NCI-H446 treated with DMSO at 0.1 percent for 48 hours (cell line): ENCODE data around the gene BLVRB.
"Not testable (repeated sequence)": the region's sequence is repeated elsewhere in the genome, so short reads cannot be mapped to it uniquely, and the experiment has no call there.

ENCODE experiments used
- DNase-seq: peaks from one replicate; lab custom pipeline; 2025; lab: John Stamatoyannopoulos, UW

The BLVRB gene

DNA sequence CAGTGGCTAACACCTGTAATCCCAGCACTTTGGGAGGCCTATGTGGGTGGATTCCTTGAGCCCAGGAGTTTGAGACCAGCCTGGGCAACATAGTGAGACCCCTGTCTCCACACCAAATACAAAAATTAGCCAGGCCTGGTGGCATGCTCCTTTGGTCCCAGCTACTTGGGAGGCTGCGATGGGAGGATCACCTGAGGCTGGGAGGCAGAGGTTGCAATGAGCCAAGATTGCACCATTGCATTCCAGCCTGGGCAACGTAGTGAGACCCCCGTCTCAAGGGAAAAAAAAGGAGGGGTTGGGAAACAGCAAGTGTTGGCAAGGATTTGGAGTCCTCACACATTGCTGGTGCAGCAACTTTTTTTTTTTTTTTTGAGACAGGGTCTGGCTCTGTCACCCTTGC lies 20.5 kb upstream of the BLVRB start:
- DNase-seq, result no peak

DNA sequence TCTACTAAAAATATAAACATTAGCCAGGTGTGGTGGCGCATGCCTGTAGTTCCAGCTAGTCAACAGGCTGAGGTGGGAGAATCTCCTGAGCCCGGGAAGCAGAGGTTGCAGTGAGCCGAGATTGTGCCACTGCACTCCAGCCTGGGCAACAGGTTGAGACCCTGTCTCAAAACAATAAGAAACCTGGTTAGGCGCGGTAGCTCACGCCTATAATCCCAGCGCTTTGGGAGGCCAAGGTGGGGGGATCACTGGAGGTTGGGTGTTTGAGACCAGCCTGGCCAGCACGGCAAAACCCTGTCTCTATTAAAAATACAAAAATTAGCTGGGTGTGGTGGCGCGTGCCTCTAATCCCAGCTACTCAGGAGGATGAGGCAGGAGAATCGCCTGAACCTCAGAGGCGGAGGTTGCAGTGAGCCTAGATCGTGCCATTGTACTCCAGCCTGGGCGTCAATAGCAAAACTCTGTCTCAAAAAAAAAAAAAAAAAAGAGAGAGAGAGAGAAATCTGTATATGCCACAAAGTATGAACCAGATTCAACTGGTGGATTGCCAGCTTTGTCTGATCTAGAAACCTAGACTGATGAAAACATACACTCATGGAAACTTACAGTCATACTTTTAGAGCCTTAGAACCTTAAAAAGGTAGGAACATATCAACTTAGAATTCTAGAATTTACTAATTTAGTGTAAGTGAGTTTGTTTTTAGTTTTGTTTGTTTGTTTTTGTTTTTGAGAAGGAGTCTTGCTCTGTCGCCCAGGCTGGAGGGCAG lies 10.5 kb upstream of the BLVRB start:
- not testable (repeated sequence) for DNase-seq

DNA sequence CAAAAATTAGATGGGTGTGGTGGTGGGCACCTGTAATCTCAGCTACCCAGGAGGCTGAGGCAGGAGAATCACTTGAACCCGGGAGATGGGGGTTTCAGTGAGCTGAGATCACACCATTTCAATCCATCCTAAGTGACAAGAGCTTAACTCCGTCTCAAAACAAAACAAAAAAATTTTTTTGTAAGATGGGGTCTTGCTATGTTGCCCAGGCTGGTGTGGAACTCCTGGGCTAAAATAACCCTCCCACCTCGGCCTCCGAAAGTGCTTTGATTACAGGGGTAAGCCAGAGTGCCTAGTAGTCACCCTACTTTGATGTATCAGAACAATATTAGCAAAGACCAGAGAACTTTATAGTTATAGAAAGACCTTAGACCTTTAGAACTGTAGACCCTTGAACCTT lies 9.2 kb upstream of the BLVRB start:
- DNase-seq, result no peak

DNA sequence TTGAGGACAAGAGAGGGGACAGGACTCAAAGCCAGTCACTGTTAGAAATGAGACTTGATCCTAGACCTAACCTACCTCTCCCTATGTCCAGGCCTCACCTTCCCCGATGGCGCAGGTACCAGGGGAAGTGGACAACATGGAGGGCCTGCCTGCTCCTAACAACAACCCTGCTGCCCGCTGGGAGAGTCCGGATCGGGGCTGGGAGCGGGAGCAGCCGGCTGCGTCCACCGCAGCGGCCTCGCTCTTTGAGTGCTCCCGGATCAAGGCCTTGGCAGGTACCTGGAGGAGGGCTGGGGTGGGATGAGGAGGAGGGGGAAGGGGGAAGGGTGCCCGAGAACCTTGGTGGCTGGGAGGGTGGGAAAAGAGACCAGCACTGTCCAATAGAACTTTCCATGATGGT lies 7.0 kb upstream of the BLVRB start:
- DNase-seq, result no peak

DNA sequence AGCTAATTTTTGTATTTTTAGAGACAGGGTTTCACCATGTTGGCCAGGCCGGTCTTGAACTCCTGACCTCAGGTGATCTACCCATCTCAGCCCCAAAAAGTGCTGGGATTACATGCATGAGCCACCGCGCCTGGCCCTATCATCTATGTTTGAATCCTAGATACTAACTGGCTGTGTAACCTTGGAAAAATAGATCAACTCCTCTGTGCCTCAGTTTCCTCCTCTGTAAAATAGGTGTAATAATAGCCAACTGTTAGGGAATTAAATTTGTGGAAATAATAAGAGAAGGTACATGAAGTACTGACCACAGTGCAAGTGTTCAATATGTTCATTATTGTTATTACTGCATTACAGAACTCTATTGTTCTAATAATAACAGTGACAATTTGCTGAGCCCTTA lies 5.6 kb upstream of the BLVRB start:
- no peak for DNase-seq

DNA sequence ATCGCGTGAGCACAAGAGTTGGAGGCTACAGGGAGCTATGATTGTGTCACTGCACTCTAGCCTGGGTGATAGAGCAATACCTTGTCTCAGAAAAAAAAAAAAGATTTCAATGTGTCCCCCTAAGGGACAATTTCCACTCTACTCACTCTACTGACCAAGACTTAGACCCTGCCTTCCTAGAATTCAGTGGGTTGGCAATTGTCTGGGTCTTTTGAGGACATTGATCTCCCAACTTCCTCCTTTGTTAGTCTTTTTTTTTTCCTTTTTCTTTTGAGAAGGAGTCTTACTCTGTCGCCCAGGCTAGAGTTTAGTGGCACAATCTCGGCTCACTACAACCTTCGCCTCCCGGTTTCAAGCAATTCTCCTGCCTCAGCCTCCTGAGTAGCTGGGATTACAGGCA lies 3.5 kb upstream of the BLVRB start:
- DNase-seq, result no peak

DNA sequence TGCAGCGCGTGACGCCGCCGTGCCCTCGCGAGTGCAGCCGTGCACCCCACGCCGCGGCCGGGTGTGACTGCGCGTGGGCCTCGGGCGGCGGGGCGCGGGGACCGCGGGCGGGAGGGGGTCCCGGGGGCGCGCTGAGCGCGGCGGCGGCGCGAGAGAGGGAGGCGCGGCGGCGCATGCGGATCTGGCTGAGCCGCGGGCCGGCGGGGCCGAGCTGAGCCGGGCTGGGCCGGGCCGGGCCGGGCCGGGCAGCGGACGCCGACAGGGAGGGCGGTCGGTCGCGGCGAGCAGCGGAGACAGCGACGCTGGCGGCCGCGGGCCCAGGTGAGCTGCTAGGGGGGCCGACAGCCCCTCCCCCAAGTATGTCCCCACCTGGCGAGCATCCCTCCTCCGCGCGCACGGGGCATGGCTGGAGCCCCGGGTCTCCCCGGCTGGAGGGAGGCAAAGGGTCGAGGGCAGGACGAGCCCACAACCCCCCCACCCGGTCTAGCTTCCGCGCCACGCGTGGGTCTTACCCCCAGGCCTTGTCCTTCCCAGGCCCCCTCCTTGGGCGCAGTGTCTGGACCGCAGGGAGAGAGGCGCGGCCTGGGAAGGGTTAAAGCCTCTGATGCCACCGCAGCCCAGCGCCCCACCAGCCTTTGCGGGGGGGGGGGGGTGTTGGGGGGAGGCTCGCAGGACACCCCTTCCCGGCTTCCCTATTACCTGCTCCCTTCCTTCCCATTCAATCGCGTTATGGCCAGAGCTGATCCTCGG lies 1.6 kb upstream of the BLVRB start, which contains the start of gene SPTBN4:
TSS of gene SPTBN4 (plus strand) at position 17 of the 750 bp plus-strand sequence. CDS start 5,621 bp downstream, outside the sequence.
- DNase-seq, result no peak

DNA sequence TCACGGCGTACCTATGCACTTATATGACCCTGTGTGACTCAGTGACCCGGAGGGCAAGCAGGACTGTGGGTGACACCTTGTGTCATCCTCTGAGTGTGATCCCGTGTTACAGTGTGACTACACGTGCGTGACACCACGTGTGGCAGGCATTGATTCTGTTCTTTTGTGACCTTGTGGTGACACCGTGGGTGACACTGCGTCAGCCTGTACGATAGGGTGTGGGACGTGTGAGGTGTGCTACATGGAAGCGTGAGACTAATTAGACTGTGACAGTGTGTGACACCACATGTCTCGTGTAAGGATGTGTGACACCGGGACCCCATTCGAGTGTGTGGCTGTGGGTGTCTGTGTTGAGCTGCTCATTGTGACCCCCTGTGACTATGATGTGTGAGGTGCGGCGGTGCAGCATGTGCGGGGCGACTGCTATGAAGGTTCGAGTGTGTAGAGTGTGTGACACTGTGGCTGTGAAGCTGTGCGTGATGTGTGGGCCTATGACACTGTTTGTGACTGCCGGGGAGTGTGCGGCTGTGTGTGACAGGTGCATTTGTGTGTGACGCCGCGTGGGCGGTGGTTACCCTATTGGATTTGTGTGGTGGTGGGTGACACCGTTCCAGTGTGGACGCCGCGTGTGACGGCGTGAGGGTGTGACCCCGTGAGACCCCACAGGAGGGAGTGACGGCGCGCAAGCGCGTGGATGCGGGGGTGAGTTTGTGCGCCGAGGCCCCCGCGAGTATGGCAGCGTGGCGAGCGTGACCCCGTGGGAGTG lies 857 bp upstream of the BLVRB start:
- no peak for DNase-seq

DNA sequence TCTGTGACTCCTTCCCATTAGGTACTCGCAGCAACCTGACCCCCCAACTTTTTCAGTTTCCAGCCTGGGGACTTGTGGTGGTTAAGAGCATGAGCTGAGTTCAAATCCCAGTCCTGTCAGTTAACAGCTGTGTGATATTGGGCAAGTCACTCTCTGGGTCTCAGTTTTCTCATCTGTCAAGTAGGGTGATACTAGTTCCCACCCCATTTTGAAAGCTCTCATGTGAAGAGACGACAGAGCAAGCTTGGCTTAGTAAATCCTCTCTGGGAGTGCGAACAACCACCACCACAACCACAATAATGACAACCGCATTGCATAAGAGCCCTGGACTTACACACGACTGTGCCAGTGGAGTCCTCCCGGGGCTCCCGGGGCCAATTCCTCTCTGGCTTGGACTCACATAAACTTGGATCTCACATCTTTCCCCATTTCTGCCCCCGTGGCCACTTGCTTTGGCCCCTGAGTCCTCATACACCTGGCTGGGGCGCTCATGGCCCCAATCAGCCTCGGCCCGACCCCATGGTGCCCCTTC lies 454 bp downstream of the BLVRB start:
- no peak for DNase-seq

DNA sequence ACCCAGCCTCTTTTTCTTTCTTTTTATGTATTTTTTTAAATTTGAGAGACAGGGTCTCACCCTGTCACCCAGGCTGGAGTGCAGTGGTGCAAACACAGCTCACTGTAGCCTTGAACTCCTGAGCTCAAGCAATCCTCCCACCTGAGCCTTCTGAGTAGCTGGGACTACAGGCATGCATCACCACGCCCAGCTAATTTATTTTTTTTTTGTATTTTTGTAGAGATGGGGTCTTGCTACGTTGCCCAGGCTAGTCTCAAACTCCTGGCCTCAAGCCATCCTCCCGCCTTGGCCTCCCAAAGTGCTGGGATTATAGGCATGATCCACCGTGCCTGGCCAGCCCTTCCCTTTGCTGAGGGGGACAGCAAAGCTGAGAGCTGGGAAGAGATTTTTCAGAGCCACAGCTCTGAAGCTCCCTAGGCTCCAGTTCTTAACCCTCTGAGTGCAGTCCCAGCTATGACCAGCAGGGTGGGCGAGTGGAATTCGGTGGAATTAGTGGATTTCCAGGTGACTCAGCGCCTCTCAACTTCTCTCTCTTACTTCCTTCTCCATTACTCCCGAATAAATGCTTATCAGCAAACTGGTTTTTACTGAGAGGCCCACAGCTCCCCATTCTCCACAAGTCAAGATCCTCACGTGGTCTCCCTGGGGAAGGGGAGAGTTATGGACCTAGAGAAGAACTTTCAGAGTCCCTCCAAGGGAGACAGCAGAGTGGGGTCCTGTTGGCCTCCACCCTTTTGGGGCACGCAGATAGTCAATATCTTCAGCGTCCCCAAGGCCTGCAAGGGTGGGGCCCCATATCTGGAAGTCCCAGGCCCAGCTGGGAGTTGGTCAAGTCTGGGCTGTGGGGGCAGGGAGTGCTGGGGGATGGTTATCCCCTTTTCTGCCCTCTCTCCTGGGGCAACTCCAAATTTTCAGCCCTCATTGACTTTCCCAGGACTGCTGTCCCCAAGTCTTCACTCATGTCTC lies 1.2 kb downstream of the BLVRB start:
- peak; percentile 41 for DNase-seq

DNA sequence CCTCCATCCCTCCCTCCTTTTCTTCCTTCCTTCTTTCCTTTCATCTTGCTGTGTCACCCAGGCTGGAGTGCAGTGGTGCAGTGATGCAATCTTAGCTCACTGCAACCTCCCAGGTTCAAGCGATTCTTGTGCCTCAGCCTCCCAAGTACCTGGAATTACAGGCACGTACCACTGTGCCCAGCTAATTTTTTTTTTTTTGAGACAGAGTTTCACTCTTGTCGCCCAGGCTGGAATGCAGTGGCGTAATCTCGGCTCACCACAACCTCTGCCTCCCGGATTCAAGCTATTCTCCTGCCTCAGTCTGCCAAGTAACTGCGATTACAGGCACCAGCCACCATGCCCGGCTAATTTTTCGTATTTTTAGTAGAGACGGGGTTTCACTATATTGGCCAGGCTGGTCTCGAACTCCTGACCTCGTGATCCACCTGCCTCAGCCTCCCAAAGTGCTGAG lies 1.9 kb downstream of the BLVRB start:
- DNase-seq, result not testable (repeated sequence)

DNA sequence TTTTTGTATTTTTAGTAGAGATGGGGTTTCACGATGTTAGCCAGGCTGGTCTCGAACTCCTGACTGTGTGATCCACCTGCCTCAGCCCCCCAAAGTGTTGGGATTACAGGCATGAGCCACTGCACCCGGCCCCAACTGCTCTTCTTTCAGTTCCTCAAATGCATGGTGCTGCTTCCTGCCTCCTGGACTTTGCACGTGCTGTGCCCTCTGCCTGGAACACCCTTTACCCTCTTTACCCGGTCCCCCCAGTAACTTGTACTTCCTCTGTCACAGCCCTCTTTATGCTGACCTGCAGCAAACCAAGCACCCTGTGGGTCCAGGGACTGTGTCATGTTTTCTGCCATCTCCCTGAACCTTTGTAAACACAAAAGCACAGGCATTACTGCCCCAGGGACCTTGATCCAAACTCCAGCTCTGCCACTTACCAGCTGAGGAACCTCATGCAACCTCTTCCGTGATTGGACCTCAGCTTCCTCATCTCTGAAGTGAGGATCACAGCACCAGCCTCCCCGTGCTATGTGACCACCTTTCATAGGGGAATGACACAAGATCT lies 3.8 kb downstream of the BLVRB start:
- DNase-seq, result no peak

DNA sequence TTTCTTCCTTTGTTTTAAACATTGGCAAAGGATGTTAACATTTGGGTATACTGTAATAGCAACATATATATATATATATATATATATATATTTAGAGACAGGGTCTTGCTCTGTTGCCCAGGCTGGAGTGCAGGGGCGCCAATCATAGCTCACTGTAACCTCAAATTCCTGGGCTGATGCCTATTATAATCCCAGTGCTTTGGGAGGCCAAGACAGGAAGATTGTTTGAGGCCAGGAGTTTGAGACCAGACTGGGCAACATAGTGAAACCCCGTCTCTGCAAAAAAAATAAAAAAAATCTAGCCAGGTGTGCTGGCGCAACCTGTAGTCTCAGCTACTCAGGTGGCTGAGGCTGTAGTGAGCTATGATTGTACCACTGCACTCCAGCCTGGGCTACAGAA lies 5.4 kb downstream of the BLVRB start:
- DNase-seq, result no peak

DNA sequence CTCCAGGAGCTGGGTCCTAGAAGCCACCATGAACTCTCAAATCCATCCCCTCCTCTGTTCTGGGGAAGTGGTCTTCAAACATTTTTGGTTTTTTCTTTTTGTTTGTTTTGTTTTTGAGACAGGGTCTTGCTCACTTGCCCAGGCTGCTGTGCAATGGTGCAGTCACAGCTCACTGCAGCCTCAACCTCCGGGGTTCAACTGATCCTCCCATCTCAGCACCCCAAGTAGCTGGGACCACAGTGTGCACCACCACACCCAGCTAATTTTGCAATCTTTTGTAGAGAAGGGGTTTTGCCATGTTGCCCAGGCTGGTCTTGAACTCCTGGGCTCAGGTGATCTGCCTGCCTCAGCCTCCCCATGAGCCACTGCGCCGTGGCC lies 7.0 kb downstream of the BLVRB start:
- DNase-seq, result no peak

DNA sequence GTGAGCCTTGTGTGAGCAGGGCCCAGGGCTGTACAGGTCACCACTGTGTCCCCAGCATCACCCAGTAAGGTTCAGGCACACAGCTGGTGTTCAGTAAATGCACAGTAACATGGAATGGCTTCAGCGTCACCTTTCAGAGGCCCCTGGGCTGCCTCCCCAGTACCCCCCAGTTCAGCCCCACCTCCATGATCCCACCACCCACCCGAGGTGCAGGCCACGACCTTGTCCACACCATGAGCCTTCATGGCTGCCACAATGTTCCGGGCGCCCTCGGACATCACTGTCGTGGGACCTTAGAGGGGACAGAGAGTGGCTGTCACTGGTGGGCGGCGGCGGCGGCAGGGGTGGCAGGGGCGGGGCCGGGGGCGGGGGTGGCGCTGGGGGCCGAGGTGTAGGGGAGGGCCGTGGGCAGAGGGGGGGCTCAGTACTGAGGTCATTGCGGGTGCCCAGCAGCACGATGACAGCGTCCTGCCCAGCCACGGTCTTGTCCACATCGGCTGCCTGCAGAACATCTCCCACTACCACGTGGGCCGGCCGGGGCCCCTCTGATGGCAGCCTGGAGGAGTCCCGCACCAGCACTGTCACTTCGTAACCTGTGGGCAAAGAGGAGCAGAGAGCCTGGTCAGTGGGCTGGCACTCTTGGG lies 7.5 kb downstream of the BLVRB start:
- DNase-seq, result no peak

DNA sequence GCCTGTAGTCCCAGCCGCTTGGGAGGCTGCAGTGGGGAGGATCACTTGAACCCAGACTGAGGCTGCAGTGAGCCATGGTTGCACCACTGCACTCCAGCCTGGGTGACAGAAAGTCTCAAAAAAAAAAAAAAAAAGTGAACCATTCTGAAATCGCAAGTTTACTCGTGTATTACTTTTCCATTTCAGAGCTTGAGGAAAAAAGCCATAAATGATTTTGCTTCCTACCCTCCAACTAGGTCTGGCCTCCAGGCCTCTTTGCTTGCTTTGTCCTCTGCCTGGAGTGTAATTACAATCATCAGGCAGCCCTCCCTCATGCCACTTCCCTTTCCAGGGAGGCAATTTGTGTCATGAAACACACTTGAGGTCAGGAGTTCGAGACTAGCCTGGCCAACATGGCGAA lies 8.5 kb downstream of the BLVRB start:
- DNase-seq, result no peak

DNA sequence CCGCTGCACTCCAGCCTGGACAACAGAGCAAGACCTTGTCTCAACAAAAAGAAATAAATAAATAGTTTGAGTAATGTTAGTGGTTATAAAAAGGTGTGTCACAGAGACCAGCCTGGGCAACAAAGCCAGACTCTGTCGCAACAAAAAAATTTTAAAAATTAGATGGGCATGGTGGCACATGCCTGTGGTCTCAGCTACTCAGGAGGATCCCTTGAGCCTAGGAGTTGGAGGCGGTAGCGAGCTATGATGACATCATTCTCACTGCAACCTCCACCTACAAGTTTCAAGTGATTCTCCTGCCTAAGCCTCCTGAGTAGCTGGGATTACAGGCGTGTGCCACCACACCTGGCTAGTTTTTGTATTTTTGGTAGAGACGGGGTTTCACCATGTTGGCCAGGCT lies 11.6 kb downstream of the BLVRB start:
- not testable (repeated sequence) for DNase-seq

DNA sequence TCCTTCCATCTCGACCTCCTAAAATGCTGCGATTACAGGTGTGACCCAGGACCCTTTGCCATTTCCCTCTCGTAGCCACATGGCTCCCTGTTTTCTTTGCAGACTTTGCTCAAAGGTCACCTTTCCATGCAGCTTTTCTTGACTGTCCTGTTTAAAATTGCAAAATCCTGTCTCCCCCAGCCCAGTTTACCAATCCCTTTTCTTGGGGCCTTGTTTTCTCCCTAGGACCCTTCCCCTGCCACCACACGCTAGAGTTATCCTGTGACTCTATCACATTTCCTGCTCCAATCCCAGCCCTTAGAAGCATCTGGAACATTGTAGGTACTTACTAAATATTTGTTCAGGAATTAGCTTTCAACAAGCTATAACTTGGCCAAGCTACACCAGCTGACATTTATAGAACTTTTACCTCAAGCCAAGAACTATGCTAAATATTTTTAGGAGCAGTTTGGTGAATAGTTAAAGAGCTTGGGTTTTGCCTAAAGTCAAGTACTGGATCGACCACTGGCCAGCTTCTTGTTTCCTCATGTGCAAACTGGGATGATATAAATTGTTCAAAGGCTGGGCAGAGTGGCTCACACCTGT lies 12.3 kb downstream of the BLVRB start:
- no peak for DNase-seq

DNA sequence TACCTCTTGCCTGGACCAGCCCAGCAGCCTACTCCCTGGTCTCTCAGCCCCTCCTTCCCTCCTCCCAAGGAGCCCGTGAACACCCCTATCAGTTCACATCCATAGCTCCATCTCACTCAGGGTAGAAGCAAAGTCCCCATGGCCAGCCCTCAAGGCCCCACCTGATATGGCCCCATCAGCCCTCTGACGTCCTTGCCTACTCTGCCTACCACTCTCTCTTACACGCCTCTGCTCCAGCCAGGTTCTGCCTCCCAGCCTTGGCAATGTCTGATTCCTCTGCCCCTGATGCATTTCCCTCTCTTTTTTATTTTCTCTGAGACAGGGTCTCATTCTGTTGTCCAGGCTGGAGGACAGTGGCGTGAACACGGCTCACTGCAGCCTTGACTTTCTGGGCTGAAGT lies 13.5 kb downstream of the BLVRB start:
- DNase-seq, result no peak

DNA sequence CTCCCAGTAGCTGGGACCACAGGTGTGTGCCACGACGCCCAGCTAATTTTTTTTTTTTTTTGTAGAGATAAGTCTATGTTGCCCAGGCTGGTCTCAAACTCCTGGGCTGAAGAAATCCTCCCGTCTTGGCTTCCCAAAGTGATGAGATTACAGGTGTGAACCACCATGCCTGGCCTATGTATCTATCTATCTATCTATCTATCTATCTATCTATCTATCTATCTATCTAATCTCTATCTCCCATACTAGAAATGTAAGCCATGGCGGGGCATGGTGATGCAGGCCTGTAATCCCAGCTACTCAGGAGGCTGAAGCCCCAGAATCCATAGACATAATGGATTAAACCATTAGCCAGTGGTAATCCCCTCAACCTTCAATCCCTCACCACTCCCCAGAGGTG lies 14.9 kb downstream of the BLVRB start:
- DNase-seq, result no peak
